ENCODE data around the gene TP63.

The TP63 gene

DNA sequence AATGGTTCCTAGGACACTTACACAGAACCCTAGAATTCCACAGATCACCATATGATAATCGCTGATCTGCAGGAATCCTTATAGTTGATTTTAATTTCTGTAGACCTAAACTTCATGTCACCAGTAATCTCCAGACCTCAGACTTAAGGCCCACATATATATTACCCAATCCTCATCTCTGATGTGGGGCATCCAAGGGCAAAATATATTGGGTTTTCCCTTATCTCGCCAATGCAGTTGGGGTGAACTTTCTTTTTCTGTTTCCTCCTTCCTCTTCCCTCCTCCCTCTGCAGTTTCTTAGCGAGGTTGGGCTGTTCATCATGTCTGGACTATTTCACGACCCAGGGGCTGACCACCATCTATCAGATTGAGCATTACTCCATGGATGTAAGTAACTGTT, 259.3 kb downstream of the TP63 start:
- no peak for DNase-seq

DNA sequence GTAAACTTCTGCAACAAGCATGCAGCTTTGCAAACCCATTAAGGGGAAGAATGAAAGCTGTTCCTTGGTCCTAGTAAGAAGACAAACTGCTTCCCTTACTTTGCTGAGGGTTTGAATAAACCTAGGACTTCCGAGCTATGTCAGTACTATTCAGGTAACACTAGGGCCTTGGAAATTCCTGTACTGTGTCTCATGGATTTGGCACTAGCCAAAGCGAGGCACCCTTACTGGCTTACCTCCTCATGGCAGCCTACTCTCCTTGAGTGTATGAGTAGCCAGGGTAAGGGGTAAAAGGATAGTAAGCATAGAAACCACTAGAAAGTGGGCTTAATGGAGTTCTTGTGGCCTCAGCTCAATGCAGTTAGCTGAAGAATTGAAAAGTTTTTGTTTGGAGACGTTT, 265.3 kb downstream of the TP63 start:
- DNase-seq: no peak

DNA sequence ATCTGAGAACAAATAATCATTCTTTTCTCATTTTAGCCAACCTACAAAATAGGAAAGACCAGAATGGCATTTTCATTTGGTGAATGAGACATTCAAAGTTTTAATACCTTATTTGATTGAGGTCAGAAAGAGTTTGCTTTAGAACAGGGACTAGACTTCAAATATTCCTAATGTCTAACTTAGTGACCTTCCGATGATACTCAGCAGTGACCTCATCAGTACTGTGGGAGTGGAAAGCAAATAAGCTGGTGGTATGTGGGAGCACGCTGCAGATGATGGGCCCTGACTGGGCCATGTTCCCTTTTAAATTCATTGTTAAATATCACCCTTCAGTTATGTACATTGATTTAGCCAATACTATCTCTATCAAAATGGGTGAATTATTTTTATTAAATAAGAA, 266.2 kb downstream of the TP63 start:
- DNase-seq: no peak

DNA sequence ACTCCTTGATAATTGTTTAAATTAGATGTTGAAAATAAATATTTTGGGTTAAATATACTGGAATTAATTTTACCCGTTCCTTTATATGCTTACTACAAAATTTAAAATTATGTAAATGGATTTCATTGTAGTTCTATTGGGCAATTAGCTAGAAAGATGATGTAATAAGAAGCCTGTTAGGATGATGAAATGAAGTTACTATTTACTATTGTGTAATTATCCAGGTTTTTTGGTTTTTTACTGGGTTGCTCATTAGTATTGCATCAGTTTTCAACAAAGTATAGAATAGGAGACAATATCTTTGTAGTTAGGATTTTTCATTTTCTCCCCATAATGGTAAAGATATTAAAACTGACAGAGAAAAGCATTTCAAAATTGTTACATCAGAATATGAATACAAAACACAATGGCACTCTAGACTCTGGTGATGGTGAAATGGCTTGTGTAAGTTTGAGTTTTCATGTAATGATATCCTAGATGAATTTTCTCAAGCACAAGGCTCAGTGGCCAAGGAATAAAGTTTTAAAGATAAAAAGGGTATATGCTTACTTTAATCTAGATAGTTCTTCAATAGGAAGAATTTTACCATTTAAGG, 267.5 kb downstream of the TP63 start:
- no peak for DNase-seq

DNA sequence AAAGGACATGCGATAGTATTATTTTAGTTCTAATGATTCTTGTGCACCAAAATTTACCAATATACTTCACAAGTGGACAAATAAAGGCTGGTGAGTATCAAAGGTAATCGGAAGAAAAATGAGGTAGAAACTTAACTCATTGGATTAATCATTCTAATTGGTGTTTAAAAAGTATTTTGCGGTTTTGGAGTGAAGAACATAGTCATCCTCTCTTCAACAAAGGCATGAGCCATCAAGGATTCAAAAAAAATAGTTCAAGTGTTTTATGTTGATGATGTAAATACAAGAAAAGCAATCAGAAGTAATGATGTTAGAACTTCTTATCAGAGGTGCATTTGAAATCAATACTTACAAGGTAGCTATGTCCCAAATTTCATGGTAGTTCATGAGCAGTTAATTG, 268.0 kb downstream of the TP63 start:
- no peak for DNase-seq

DNA sequence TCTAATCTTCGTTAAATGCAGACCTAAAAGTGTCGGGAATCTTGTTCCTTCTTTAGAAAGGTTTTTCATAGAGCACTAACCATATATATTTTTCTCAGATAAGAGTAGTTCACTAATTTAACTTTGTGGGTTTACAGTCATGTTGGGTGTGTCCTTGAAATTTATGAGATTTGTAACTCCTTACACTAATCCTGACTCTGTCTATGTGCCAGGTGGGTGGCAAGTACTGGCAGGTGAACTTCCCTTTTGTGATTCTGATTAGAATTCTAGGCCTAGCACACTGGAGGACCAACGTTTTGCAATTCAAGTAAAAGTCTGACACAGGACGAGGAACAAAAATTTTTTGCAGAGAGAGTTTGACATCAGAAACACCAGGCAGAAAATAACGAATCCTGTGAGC, 269.4 kb downstream of the TP63 start:
- no peak for DNase-seq

DNA sequence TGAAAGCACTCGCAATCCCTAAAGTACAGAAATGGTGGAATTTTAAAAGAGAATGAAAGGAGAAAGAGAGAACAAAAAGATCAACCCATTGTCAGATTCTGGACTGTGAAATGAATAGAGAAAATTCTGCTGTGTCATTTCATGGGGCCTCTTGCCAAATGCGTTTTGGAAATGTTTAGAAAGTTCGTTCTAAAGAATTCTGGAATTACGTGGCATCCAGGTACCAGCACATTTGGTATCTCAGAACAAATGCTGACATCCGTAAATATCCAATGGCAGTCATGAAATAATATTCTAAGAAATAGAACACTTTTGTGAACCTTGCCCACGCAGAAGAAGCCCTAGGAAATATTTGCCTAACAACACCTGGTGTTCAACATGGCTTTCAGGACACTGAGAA, 270.3 kb downstream of the TP63 start:
- DNase-seq: no peak

DNA sequence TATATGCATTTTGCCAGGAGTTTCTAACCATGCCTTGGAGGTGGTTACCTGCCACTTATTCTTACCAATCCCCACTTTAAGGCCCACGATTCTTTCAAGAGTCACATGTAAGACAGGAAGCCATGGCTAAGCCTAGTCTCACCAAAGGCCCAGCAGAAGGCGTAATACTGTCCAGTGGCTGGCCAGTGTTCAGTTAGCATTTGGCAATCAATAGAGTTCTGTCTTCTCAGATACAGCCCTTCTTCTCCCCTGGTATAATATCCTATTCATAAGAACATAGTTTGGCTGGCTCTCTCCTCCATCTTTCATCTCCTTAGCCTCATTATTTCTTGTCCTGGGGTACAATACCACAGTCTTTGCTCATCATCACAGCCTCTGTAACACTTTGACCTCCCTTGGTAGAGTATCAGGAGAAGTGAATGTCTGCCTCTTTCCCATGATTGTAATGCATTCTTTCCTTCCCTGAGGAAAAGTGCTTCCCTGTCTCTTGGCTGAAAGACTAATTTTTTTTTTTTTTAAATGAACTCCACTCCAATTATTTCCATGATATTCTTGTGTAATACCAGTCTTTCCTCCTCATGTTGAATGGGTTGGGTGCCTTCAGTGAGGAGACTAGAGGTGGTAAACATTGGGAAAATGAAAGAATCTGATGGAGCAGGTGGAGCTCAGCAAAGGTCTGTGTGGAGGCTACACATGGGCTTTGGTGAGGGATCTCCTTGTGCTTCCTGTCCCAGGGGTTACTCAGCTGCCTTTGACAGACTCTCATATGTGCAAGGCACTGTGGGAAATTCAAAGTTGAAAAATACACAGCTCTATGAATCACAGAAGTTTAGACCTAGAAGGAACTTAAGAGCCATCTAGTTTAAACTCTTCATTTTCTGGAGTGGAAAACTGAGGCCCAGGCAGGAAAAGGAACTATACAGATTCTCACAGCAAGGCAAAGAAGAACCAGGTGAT, 271.3 kb downstream of the TP63 start:
- no peak for DNase-seq

DNA sequence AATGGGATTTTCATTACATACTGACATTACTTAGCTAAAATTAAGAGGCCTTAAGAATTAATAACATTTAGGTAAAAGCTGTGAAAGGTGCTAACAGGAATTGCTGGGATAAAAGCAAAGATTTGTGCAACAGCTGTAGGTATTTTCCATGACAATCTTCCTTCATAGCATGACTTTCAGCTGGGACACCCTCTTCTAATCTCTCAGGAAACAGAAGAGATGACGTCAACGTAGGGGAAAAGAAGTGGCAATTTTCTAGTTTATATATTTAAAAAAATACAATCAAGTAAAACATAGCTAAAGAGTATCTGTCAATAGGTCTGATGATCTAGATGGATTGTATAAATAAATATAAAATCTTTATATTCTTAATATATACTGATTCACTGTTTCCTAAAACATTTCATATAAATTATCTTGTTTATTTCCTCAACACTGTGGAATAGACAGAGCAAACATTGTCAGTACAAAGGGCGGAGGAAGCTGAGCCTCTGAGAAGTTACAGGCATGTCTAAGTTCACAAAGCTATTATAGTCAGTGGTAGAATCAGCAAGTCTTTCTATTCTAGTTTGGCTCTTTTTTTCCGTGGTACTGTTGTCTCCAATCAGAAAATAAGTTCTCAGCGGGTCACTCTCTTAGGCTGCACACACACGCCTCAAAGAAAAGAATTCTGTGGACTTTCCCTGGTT, 272.5 kb downstream of the TP63 start:
- DNase-seq: no peak

DNA sequence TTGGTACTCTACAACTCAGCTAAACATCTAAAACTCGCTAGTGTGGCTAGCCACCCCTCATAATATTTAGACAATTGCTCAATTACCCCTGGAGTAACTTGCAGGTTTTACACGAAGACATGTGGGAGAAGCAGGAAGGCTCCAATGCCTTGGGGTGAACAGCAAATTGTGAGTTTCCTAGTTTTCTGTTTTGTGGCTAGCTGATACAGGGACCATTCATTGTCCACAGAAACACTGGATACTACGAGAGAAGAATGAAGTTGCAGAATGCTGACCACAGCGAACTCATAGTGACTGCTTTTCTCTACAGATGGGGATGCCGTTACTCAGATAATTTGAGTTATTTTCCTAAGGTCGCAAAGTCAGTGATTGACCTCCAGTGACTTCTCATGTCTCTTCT, 276.6 kb downstream of the TP63 start:
- no peak for DNase-seq

DNA sequence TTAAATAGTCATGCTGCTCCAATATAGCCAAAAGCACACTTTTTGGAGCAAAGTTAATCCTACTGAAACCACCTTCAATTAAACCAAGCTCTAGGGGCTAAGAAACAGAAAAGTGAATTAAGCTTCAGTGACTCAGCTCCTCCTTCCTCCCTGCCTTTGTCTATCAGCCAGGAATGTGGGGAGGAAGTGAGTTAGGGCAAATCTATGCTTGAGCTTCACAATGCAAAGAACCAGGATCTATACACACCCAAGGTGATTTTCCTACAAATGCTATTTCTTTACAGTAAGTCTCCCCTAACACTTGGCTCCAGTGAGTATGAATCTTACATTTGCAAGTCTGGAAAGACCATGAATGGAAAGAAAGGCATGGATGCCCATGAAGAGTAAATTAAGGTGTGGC, 277.5 kb downstream of the TP63 start:
- DNase-seq: no peak

DNA sequence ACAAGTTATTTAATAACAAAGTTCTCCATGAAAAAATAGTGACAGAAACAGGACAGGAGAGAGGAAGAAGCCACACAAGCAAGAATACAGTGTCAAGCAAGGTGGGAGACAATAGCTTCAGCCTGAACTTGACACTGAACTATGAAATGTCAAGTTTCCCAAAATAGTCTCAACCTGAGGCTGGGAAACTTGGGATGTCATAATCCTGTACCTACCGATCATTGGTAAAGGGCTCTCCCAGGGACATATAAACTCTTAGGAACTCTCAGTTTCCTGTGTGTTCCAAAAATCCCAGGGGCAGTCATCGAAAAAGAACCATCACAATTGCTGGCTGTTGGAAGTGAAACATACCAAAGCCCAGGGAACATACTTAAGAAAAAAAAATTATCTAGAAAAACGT, 277.9 kb downstream of the TP63 start:
- no peak for DNase-seq

DNA sequence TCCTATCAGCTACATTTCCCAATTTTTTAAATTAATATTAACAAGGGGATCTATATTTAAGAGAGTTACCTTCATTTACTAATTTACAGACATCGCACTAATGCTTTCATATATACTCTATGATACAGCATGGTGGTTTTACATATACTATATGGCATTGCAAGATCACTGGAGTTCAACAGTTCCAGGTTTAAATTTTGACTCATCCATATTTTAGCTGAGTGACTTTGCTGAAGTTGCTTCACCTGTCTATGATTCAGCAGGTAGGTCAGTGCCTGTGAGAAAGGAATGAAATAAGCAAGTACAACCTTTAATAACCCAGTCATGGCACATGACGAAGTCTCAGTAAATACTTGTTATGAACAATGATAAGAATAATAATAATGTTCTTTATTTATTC, 278.4 kb downstream of the TP63 start:
- DNase-seq: no peak

DNA sequence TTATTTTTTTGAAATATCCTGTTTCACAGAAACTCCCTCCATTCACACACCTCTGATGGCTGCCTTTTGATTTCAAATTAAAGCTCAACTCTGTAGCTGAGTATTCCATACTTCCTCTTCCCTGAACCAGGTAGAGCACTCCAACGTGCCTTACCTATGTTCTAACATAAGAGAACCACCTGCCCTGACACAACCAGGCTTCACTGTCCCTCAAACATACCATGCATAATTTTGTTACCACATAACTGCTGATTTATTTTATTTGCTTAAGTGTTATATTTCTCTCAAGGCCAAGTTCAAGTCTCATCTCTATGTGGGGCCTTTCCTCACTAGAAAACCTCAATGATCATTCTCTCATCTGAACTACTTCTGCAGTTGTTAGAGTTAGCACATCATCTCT, 279.8 kb downstream of the TP63 start:
- no peak for DNase-seq

DNA sequence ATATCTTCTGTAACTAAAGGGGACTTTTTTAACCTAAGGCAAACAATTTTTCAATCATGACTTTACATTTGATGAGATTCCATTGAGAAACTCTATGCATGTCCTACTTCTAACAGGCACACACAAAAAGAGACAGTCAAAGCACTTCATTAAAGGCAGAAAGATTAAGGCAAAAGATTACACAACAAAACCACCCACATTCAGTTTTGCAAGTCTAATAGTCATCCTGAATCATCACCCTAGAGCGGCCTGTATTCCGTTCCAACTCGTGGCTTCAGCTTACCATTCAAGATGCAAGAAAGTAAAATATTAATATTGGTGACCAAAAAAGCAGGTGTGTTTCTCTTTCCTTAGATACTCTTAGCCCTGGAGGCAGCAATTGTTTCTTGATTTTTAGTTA, 283.6 kb downstream of the TP63 start:
- no peak for DNase-seq

DNA sequence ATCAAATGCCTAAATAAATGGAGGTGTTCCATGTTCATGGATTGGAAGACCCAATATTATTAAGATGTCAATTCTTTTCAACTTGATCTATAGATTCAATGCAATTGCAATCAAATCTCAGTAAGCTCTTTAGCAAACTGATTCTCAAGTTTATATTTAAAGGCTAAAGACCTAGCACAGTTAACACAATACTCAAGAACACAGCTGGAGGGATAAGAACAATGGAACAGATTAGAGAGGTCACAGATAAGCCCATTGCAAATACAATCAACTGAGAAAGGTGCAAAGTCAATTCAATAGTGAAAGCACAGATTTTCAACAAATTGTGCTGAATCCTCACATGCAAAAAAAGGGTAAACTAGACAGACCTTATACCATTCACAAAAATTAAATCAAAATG, 290.6 kb downstream of the TP63 start:
- no peak for DNase-seq

DNA sequence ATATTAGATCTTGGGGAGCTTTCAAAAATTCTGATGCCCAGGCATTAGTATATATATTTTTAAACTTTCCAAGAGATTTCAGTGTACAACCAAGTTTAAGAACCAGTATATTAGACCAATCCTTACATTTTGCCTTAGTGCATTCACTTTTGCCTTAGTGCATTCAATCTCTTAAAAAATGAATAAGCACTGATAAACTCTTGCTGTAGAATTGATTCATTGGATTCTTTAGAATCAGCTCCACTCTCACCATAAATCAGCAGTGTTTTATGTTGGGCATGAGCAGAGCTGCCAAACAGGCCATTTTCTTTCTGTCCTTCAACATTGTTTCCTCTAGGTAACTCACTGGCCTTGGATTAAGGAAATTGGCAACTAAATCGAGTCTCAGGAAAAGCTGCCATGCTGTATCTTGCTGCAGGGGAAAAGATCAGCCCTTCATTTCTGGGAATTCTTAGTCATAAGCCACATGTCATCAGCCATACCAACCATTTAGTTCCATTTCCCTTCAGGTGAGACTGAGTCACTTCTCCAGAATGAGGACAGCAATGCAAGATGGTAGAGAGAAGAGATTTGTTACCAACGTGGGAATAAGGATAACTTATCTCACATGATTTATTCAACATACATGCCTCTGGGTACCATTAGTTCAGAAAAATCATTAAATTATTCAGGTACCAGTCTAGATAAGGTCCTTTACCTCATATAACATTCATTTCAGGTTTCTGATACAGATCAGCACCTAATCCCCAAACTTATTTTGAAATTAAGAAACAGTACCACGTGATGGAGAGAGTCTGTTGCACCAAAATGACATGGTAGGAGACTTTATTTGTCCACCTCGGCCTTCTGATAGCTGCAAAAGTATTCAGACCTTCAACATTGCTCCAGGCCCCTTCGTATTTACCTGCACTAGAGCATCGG, 297.0 kb downstream of the TP63 start:
- DNase-seq: no peak

DNA sequence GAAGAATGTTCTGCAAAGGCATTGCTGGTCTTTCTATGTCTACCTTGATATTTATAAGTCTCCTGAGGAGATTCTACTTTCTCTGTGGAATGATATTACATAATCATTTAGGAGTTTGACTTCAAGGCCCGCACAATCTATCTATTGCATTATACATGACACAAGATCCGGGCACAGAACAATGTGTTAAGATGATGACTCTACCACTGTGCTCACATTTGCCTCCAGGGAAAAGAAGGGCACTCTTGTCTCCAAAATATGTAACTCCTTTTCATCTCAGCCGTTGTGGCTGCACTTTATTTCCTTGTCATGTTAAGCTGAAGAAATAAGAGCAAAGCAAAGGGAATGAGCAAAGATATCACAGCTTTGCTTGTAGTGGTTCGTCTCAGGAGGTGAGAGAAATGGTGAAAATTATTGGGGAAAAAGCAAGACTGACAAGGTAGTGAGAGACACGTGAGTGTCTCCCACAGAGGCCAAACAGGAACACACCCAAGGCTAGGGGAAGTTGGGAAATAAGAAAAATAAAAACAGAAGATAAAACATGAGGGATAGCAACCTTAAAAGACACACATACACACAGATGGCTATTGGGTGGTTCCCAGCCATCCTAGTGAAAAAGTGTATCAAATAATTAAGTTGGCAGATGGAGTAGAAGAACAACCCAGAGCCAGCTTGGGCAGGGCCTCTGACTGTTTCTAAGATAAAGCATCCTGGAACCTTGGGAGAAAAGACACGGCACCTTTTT, 305.2 kb downstream of the TP63 start:
- no peak for DNase-seq

DNA sequence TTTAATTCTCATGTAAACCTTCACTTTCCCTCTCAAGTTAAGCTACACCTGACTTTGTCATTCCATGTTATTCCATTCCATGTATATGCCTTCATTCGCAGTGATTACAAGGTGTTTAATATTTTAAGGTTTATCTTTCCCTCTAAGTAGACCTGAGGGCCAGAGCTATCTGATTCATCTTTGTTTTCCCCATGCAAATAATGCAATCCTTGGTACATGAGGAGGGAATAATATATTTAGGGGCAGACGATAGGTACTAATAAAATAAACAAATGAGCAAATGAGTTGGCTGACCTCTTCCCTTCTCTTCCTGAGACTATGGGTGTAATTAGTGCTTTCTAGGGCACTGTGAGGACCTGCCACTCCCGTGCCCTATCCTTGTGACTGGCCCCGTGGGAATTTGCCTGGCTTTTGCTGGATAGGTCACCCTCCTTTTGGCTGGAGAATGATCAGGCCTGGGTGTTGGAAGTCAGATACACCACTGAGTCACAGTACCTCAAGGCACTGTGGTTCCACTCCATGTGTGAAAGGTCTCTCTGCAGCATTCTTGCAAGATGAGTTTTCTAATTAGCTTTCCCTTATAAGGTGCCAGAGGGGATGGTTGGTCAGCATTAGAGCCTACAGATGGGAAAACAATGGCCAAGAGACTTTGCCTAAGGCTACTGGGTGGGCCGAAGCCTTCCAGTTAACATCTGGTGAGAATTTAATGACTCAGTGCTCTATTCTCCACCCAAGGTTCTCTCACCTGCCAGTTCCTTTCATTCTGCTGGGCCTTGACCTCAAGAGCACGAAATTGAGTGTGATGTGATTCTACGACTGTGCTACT, 306.3 kb downstream of the TP63 start:
- DNase-seq: no peak

DNA sequence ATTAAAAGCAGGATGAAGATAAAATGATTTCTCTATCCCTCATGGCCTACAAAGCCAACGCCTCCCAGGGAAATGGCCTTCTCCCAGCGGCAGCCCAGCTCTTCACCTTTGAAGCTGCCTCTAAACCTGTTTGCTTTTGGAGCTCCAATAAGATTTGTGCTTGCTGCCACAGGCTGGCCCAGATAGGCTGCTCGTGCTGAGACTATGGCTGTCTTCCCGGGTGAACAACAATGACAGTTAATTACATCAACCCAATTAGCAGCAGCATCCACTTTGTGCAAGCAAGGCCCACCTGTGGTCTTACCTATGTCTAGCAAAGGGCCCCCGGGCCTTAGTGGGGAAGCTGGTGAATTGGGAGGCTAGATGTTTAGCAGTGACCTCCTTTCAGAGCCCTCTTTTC, 309.9 kb downstream of the TP63 start:
- no peak for DNase-seq

DNA sequence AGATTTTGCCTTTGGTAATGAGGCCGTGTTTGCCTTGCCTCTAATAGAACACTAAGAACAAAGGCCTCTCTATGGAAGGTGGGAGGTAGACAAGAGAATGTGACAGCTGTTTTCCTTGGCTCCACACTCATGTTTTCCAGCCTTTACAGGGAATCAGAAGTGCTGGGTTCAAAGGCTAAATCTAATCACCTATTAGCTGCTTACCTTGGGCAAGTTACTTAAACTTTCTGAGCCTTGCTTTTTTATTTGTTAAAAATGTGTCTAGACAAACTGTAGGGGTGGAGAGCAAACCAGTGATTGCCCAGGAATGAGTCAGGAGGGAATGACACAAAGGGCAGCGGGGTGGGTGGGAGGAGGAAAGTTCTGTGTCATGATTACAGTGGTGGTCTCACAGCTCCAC, 310.5 kb downstream of the TP63 start:
- DNase-seq: no peak
